Pons (tissue), 1 donor: Measurements from ENCODE around the gene API5.
A peak's percentile ranks its signal among the peaks of the same experiment; 100 is the strongest.
"Not testable (repeated sequence)": the region's sequence is repeated elsewhere in the genome, so short reads cannot be mapped to it uniquely, and the experiment has no call there.

Source experiments
- DNase-seq: peaks from one replicate; pipeline ENCODE4 v3.0.0-alpha.2; 2016; ENCODE audit warnings: low spot score

The API5 gene

DNA sequence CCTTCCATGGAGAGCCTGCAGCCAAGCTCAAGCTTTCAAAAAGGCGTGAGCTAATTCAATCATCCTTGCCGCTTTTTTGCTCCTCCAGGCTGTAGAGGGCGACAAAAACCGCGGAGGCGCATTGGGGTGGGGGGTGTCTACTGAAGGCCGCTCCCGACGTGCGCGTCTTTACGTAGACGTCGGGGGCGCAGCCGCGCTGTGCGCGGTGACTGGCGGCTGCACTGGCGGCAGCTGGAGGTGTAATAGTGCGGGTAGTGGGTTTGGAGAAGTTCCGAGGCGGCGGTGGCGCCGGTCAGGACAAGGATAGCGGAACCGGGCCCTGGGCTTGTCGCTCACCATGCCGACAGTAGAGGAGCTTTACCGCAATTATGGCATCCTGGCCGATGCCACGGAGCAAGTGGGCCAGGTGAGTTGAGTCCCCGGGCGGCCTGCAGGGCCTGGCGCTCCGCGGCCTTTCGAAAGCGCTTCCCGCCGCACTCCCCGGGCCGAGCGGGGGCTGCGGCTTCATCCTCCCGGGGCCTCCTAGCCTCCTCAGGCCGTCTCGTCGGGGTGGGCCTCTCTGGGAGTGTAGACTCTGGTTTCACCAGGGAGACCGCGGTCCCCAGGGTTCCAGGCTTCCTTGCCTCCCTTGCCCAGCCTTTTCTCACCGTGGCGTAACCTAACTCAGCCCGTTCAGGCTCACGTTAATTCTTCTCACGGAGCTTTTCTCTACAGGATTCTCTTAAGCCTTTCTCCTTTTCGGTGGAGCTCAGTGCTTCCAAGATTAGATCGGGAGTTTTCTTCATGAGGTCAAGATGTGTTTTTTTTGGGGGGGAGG, at the start of gene API5:
Gene API5, plus strand, starts transcription at position 206 of the 817 bp plus-strand sequence. Its CDS starts 132 bp downstream, at position 338.
- peak; percentile 94 for DNase-seq

DNA sequence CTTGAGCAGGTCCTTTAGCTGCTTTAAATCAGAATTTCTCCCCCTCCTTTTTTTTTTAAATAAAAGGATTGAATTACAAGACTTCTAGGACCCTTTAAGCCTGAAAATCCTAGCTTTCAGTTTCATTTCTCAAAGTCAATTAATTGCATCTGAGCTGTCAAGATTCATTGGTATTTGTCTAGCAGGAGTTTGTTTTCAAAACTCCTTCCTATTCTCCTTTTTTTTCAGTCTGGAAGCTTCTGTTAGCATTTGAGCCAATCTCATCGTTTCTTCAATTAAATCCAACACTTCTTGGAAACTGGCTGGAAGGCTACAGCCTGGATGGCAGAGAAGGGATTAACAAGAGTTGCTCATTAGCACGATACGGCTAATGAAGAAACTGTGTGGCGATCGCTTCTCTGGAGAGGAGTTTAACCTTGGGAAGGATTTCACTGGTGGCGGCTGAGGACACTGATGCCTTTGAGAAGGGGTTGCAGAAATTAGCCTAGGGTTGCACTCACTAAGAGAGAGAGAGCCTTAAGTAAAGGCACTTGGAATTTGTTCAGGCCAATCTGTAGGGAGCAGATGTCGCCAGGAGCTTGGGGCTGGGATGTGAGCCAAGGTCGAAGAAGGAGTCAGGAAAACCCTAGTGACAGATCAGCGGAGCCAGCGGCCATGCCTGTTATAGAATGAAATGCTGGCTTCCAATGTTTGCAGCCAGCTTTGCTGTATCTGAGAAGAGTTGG, 43.8 kb upstream of the API5 start:
- peak; percentile 50 for DNase-seq

DNA sequence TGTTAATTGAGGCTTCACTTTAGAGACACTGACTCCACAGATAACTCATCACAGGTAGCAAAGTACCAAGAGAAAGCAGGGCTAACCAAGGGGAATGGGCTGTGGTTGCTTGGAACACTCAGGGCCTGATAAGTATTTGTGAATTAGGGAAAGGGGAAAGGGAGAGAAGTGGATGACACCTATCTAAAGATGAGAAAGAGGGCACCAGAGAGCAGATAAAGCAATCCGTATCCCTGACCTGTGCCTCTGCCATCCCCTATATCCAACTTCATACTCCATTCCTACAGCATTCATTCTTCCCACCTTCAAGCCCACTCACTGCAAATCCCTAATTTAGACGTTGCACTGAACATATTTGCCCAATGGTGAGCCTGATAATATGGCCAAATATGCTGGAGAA, 43.0 kb upstream of the API5 start:
- peak; percentile 18 for DNase-seq

DNA sequence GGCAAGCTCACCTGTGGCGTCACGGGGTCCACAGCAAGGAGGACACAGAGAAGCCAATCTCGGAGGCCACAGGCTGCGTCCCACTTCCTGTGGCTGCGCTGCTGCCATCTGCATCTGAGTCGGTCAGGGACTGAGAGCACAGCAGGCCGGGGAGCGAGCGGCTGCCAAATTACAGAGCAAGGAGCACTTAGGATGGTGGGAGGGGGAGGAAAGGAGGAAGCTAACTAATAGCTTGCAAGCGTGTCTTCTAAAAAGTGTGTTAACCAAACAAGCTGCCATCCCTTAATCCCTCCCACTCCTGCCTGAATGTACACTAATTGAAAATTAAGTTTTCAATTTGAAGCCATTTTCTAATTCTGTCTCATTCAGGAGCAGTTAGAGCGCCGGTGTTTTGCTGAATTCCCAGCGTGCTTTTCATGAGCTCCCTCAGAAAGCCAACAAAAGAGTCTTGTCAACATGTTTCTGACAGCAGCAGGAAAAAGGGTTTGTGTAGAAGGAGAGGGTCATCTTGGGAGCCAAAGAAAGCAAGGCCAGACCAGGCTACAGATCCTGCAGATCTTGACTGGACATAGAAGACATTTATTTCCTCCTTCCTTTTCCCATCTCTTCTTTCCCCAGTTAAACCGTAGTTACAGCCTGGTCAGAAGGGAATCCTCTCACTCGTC, 42.4 kb upstream of the API5 start:
- peak; percentile 5 for DNase-seq

DNA sequence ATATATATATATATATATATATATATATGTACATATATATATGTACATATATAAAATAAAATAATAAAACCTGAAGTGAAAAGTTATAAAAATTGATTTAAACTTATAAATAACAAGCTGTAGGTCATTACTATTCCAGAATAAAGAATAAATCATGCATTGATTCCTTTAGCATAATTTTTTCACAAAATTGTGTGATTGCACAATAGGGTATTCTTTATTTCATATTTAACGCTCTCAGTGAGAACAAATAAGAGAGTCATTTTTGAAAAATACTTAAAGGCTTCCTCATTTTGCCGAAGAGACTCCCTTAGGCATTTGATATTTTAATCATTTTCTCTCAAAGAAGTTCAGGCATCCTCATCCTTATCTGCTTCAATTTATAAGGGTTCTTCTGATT, 41.3 kb upstream of the API5 start:
- no peak for DNase-seq

DNA sequence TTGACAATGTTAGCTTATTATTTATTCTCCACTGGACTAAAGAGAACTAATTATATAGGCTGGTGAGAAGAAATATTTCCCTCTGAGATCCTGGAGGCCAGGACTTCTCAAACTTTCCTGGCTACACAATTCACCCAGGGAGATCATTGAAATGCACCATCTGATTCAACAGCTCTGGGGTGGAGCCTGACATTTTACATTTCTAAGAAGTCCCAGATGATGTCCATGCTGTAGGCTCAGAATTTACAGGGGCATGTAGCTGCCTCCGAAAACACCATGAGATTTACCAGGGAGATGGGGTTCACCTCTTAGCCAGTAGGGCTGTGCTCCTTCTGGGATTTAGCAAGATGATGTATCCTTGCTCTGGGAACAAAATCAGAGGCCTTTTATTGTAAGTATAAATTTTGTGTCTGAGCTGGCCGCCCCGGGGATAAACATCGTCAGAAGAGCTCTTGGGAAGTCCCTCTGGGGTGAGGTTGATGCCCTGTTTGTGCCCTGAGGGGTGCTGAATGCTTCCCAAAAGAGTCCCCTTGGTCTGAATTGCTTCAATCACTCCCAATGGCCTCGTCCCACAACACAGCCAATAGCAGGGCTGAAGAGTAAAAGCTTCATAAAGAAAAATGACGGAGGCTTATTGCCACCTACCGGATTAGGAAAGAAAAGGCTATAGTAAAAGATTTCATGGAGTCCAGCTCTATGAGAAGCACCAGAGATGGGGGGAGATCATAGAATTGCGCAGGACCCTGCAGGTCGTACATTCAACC, 33.4 kb upstream of the API5 start:
- peak; percentile 71 for DNase-seq

DNA sequence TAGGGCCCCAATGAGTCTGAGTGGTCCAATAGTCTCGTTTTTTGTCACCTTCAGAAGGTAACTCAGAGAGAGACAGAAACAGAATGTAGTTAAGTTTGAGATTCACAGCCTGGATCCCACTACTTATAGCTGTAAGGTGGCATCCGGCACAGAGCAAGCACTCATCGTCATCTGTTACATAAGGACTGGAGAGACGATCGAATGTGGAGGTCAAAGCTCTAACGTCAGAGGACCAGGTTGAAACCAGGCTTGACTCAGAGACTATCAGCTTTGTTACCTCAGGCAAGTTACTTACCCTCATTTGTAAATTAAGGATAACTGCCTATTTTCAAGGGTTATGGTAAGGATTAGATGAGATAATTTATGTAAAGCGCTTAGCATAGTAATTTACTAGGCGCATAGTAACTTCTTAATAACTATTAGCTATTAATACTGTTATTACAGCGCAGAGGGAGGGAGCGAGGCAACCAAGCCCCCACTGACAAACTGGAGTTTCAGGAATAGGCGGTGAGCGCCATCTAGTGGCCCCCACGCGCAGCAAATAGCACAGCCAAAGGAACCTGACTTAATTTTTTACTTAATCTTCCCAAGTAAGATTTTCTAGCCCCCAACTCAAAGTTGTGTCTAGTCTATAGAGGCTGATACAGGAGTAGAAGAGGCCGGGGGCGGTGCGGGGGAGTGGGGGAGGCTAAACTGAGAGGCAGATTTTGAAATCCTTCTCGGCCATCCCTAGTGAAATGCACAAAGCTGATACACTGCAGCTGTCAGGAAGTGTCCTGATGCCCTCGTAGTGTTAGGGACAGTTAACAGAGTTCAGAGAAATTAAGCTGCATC, 29.0 kb upstream of the API5 start:
- peak; percentile 29 for DNase-seq

DNA sequence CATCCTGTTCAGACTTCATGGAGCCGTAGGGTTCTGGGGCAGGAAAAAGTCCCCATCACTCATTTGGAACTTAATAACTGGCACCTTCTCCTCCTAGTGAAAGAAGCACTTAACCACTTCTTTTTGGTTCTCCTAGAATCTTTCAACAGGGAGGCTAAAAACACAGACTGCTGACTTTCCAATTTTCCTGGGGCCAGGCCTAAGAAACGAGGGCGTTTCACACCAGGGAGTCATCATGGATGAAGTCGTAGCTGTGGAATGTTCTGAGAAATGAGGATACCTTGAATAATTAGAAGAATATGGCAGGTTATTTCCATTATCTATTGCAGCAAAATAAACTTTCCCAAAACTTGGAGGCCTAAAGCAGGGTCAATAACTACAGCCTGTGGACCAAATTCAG, 26.0 kb upstream of the API5 start:
- DNase-seq = no peak

DNA sequence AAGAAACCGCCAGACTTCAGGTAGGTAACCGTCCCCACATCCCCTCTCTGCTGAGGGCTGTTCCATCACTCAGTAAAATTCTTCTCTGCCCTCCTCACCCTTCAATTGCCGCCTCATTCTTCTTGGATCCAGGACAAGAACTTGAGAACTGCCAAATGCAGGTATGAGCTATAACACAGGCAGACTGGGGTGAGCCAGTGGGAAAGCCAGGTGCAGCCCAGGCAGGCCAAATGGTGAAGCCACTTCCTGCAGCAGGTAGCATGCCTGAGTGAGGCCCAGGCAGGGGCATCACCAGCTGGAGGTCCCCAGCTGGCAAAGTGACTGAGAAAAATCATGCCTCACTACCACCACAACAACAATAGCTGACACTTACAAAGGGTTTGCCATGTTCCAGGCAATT, 22.4 kb upstream of the API5 start:
- DNase-seq = no peak

DNA sequence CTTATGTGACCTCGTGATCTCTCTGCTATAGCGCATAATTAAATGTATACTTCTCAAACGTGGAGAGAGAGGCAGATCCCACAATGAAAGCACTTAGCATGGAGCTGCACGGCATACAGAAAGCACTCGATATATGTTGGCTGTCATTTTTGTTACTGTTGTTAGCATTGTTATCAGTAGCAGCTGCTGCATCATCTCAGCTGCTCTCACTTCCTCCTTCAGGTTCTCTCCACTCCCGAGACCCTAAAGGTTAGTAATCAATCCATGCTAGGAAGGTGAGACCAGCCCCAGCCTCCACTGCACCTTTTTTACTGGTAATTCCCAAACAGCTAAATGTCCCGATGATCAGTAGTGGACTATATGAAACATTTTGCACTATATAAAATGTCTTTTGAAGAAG, 13.4 kb upstream of the API5 start:
- no peak for DNase-seq

DNA sequence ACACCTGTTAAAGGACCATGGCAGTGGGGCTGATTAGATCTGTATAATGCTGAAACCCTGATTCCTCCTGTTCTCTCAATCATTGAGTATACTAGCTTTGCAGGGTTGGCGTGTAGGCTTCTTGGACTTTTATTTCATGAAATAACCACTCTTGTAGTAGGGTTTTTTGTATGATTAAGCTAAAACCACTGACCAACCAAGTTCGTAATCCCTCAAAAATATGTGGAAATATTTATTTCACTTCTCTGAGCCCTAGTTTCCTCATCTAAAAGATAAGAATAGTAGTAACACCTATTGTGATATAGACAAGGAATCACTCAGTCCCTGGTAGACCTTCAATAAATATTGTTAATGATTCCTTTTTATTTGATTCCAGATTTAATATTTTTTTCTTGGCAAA, 4.2 kb downstream of the API5 start:
- no peak for DNase-seq

DNA sequence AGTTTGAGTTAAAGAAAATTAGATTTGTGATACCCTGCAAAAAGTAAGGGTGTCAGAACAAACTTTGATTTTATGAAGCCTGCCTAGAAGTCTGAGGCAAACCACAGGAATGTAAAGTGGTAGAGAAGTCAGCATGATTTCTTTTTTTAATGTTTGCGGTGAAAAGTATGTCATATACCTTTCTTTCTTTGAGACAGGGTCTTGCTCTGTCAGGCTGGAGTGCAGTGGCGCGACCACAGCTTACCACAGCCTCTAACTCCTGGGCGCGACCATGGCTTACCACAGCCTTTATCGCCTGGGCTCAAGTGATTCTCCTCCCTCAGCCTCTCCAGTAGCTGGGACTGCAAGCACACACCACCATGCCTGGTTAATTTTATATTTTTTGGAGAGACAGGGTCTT, 4.7 kb downstream of the API5 start:
- no peak for DNase-seq

DNA sequence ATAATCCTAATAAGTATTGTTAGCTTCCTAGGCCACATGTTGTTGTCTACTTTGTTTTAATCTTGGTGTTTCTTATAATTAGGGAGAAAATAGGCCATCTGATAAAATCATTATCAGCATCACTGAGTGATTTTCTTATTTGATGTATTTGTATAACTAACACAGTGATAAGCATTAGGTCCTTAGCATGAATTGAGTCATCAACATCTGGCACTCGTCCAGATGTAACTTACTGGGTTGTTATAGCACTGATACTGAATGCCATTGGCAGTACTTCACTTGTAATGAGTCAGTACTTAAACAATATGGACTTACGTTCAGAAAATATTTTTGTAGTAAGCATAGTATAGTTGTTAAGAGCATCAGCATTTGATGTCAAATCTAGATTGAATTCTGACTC, 16.2 kb downstream of the API5 start:
- no peak for DNase-seq

DNA sequence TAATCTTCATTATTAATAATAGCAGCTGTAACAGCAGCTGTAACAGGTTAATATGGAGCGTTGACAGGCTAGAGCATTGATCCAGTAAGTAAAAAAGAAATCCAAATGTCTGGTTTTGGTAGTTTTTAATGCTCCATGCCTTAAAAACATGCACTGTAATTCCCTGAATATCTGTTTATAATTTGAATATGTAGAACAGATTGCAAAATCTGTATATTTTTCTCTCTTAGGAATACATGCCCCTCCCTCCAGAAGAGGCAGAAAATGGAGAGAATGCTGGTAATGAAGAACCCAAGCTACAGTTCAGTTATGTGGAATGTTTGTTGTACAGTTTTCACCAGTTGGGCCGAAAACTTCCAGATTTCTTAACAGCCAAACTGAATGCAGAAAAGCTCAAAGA, 16.7 kb downstream of the API5 start:
- no peak for DNase-seq

DNA sequence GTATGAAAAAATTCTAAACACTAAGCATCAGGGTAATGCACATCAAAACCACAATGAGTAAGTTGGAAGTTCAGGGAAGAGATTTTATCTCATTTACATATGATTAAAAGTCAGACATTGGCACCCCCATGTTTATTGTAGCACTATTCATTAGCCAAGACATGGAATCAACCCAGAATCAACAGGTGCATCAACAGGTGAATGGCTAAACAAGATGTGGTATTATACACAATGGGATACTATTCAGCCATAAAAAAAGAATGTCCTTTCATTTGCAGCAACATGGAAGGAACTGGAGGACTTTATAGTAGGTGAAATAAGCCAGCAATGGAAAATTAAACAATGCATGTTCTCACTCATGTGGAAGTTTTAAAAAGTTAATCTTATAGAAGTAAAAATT, 29.4 kb downstream of the API5 start:
- no peak for DNase-seq

DNA sequence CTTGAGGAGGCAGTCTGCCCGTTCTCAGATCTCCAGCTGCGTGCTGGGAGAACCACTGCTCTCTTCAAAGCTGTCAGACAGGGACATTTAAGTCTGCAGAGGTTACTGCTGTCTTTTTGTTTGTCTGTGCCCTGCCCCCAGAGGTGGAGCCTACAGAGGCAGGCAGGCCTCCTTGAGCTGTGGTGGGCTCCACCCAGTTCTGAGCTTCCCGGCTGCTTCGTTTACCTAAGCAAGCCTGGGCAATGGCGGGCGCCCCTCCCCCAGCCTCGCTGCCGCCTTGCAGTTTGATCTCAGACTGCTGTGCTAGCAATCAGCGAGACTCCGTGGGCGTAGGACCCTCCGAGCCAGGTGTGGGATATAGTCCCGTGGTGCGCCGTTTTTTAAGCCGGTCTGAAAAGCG, 39.6 kb downstream of the API5 start:
- not testable (repeated sequence) for DNase-seq

DNA sequence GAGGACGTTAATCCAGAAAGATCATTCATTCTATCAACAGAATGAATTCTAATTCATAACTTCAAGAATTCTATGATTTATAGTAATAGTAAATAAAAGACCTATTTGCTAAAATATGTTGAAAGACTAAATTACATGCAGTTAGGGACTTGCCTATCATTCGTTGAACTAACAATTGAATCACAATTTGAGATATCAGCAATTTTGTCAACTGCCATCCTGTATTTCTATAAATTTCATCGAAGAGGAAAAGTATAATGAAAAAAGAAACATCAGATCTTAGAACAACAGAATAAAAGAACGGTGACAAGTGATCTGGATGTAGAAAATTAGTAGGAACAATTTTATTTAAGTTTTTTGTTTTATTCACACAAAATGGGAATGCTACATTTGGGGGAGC, 42.5 kb downstream of the API5 start:
- DNase-seq = no peak

DNA sequence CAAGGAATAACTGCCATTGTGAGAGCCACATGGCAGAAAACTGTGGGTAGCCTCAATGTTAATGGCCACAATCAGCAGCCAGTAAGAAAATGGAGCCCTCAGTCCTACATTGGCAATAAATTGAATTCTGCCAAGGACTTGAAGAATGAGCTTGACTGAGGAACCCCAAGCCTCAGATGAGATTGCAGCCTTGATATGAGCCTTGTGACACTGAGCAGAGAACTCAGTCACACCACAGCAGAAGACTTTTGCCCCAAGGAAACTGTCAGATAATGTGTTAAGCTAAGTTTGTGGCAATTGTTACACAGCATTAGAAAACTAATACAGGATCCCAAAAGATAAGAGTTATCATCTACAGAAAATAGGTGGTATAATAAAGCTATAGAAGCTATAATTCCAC, 44.5 kb downstream of the API5 start:
- no peak for DNase-seq

DNA sequence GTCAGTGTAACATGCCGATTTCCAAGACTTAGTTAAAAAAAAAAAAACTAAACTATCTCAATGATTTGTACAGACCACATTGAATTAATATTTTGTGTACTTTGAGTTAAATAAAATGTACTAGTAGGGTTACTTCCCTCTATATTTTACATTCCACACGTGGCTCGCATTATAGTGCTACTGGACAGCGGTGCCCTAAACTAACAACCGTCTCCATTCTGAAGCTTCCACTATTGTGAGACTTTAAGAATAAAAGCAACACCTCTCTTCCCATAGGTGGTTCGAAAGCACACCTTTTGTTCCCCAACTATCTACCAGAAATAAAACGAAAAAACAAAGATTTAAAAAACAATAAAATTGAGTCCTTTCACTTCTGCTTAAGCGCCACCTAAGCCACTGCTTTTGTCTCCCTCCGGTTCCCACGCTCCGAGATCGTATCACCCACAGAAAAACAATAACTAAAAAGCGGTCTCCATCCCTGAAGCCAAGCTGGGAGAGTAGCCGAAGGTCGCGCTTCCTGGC, 46.5 kb downstream of the API5 start:
- no peak for DNase-seq

DNA sequence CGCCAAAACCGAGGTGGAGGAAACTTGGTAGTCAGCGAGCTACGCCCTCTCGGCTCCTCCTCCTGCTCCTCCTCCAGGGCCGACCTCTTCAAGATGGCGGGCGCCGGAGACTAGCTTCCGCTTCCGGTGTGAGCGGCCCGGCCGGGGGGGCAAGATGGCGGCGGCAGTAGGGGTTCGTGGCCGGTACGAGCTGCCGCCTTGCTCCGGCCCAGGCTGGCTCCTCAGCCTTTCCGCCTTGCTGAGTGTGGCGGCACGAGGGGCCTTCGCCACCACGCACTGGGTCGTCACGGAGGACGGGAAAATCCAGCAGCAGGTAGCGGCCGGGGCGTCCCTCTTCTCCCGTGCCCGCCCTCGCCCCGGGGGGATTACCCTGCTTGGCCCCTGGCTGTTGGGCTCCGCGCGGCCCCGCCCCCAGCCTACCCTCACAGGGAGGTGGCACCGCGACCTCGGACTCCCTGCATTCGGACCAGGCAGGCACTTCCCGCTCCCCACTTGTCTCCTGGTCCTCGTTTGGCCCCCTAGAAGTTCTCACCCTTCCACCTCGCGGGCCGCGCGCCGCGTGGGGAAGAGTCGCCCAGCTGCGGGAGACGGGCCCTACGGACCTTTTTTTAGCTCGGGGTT, 47.1 kb downstream of the API5 start, which contains the start of gene TTC17:
Gene TTC17, plus strand, starts transcription at position 120 of the 621 bp plus-strand sequence. Its CDS starts 35 bp downstream, at position 155.
- DNase-seq = peak; percentile 92
